Astrocyte of the spinal cord (primary cell): ENCODE results near the gene RTL10.
"Not testable (repeated sequence)": the region's sequence is repeated elsewhere in the genome, so short reads cannot be mapped to it uniquely, and the experiment has no call there.

Experiments
- DNase-seq: peaks from one replicate; pipeline ENCODE4 v3.0.0; 2011; ENCODE audit warnings: low read depth, low spot score
- H3K4me3 ChIP-seq: 2 replicates; pipeline ENCODE4 v1.5.1; 2011; ENCODE audit warnings: low read depth, mild to moderate bottlenecking, low read length, moderate library complexity
- CTCF ChIP-seq: IDR thresholded peaks from 2 replicates; pipeline ENCODE4 v1.5.1; 2012; ENCODE audit warnings: low read depth, mild to moderate bottlenecking, low read length, inconsistent platforms
- in situ Hi-C: cut with HindIII; loops from 2 replicates; pipeline ENCODE4 v1.10.0; 2017; ENCODE audit warnings: low sequenced_read_pairs

RTL10 gene

GRCh38 chr22:19834599-19834998 is 20.1 kb downstream of the RTL10 start:
- in situ Hi-C loops, result no loop called here
- no peak for TF ChIP-seq CTCF
- no peak for DNase-seq
- H3K4me3 ChIP-seq, result no peak overlapping the region

DNA sequence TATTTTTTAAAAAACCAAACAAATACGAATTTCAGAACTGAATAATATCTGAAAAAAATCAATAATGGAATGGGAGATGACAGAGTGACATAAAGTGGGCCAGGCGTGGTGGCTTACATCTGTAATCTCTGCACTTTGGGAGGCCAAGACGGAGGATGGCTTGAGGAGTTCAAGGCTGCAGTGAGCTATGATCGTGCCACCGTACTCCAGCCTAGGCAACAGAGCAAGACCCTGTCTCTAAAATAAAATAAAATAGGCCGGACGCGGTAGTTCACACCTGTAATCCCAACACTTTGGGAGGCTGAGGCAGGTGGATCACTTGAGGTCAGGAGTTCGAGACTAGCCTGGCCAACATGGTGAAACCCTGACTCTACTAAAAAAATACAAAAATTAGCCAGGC is 21.3 kb downstream of the RTL10 start:
- DNase-seq, in situ Hi-C loops, H3K4me3 ChIP-seq: not testable (repeated sequence)

GRCh38 chr22:19832476-19833108 is 22.1 kb downstream of the RTL10 start:
- DNase-seq, result no peak
- in situ Hi-C loops, result no loop called here
- no peak overlapping the region for H3K4me3 ChIP-seq
- no peak for TF ChIP-seq CTCF

DNA sequence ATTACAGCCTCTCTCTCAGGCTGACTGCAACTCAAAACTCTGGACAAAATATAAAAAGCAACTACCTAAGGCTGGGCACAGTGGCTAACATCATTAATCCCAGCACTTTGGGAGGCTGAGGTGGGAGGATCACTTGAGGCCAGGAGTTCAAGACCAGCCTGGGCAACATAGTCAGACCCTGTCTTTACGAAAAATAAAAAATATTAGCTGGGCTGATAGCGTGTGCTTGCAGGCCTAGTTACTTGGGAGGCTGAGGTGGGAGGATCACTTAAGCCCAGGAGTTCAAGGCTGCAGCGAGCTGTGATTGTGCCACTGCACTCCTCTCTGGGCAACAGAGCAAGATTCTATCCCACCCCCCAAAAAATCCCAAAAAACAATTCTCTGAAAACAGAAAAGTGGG is 22.7 kb downstream of the RTL10 start:
- in situ Hi-C loops, DNase-seq, H3K4me3 ChIP-seq: not testable (repeated sequence)

GRCh38 chr22:19831016-19831415 is 23.7 kb downstream of the RTL10 start:
- in situ Hi-C loops, result no loop called here
- no peak for DNase-seq

GRCh38 chr22:19828035-19828401 is 26.7 kb downstream of the RTL10 start:
- no peak for TF ChIP-seq CTCF
- in situ Hi-C loops, result no loop called here
- no peak for DNase-seq
- H3K4me3 ChIP-seq, result no peak overlapping the region

More at GRCh38 chr22:19831016-19831415, 23.7 kb downstream of the RTL10 start:
- H3K4me3 ChIP-seq, result no peak overlapping the region
- no peak for TF ChIP-seq CTCF

DNA sequence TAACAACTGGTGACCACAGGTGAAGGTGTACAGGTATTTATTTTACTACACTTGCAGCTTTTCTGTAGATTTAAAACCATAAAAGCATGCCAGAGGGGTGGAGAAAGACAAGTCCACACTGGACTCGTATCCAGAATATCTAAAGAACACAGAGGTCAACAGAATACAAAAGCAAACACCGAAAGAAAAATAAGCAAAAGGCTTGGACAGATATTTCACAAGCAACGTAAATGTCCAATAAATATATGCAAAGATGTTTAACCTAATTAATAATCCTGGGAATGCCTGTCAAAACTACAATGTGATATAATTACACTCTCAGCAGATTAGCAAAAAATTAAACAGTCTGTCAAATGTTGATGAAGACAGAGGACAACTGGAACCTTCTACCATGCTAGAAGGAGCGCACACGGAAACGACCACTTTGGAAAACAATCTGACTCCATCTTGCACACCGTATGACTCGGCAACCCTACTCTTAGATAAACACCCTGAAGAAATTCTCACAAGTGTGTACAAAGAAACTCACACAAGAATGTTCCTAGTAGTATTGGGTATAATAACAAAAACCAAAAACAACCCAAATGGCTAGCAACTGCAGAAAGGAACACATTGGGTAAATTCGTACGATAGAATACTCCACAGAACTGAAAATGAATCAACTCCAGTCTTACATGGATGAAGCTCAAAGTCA is 27.2 kb downstream of the RTL10 start:
- in situ Hi-C loops, result no loop called here
- no peak for DNase-seq
- no peak overlapping the region for H3K4me3 ChIP-seq
- TF ChIP-seq CTCF, result no peak
